GM18951 (cell line): ENCODE measurements around the gene CAT.

Experiments
- POLR2A ChIP-seq: IDR thresholded peaks from 4 replicates; pipeline ENCODE4 v1.6.1; 2011; ENCODE audit warnings: mild to moderate bottlenecking; ENCODE audit not compliant: insufficient read length, insufficient read depth; ENCODE audit errors: extremely low read depth
- in situ Hi-C: fragments of 300-500 bp; cut with MboI; formaldehyde crosslinking; loops from one replicate; pipeline ENCODE4 v1.12.0; 2022; ENCODE audit warnings: low sequenced_read_pairs, mixed read lengths, inconsistent platforms; ENCODE audit not compliant: unreplicated experiment

CAT gene

DNA sequence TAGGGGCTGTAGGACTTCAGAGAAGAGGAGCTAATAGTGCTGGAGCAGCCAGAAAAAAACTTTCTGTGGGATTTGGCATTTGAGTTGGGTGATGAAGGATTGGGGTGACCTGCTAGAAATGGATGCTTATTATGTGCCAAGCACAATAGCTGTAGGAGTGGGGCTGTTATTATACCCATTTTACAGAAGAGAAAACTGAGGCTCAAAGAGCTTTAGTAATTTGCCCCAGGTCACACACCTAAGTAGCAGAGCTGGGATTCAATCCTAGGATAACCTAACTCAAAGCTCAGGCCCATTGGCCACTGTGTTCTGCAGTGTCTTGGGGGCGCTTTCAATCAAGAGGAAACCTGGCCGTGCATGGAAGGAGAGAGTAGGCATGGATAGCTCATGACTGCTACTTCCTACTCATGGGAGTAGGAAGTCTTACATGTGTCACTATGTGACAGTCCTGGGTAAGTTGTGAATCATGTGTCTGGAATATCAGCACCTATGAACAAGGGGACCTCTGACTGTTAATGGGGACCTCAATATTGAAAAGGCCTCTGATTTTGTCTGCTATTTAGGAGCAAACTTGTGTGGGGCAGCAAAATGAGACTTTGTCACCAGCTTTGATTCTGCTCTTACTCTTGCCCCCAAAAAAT lies 81.0 kb downstream of the CAT start:
- in situ Hi-C loops: no loop called here
- no peak for TF ChIP-seq POLR2A

DNA sequence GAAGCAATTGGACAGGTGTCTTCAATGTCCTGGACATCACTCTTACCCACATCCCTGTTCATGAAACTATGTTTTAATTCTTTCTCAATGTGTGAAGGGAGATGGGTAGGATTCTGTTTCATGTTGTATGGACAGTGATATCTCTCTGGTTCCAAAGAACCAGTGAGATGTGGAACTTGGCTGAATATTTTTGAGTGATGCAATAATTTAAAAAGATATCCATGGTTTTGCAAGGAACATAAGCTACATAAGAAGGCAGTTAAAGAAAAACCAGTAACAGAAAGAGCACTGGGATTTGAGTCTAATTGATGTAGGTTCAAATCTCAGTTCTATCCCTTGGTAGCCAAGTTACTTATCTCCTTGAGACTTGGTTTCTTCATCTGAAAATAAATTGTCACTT lies 82.5 kb downstream of the CAT start:
- no peak for TF ChIP-seq POLR2A
- in situ Hi-C loops: no loop called here
